ENCODE measurements around the gene PKP2. TPM values are rescaled to one million over a fixed set of nuclear protein-coding genes. Genes with fewer than 3 reads are reported as not detected.
"Not testable (repeated sequence)": the region's sequence is repeated elsewhere in the genome, so short reads cannot be mapped to it uniquely, and the experiment has no call there.

Gene PKP2
- total RNA-seq, 1 experiment from 2014 or later, result 7.4 TPM

DNA sequence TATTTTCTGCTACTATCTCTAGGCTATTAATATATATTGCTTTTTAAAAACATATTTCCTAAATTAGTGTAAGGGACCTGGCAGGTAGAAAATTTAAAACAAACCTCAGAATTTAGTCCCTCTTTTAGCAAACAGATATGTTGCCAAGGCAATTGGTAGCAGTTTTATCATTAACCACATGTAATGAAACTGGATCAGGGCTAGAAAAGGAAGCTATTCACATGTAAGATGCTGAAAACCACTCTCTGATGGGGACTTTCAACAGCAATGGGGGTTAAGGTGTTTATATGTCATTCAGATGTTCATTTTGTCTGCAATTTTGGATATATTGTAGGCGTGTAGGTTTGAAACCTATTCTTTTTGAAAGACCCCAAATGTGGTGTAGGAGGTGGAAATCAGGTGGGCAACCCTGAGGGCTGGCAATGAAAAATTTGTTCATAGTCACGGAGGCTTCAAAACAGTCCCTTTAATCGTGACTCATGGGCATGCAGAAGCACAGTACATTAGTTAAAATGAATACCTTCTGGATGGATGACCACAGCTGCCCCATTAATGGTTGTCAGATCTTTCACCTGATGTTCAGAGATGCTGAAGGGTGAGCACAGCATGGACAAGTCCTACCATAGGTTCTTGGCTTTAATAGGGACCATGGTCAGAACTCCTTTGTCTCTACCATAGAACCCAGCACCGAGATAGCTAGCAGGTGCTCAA lies 5.9 kb upstream of the PKP2 start:
- DNase-seq, result no peak
- no peaks in the 10 kb centered on the region for H3K36me3 ChIP-seq
- H3K27me3 ChIP-seq, result no peaks in the 10 kb centered on the region
- no peaks in the 10 kb centered on the region for H3K9me3 ChIP-seq
- no peak overlapping the region for H3K4me3 ChIP-seq

DNA sequence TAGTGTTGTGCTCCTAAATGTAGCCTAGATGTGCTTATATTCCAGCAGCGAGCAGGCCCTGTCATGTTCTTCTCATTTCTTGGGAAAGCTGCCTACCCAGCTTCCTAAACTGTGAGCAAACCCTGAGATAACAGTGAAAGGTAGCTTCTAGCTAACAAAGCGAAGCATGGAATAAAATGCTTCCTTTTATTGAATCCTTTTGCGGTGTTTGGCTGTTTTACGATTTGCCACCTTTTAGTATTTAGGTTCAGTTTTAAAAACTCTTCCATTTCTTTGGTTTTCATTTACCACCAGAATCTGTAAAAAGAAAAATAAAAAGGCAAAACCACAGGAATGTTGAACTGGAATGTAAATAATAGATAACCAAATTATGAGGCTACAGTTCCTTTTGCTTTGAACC lies 5.0 kb upstream of the PKP2 start:
- DNase-seq, result peak; percentile 29
- H3K9me3 ChIP-seq, result no peaks in the 10 kb centered on the region
- no peak overlapping the region for H3K4me3 ChIP-seq
- H3K36me3 ChIP-seq, result no peaks in the 10 kb centered on the region
- no peaks in the 10 kb centered on the region for H3K27me3 ChIP-seq

GRCh38 chr12:32897687-32898573 lies 1.4 kb upstream of the PKP2 start:
- DNase-seq, result no peak
- Histone ChIP-seq H3K27me3 (peaks cover 6% of the 10 kb centered on the region), H3K9me3 (no peaks in the 10 kb centered on the region), H3K36me3 (no peaks in the 10 kb centered on the region), H3K4me3 (no peak overlapping the region)

GRCh38 chr12:32897281-32897610 lies 669 bp upstream of the PKP2 start:
- no peak for DNase-seq
- H3K4me3 ChIP-seq, result peak overlapping the region; percentile 58
- no peaks in the 10 kb centered on the region for H3K36me3 ChIP-seq

GRCh38 chr12:32895688-32896431 lies 717 bp downstream of the PKP2 start:
- peak overlapping the region; percentile 58 for H3K4me3 ChIP-seq
- DNase-seq, result no peak
- H3K9me3 ChIP-seq, result no peaks in the 10 kb centered on the region
- H3K27me3 ChIP-seq, result peaks cover 6% of the 10 kb centered on the region
- no peaks in the 10 kb centered on the region for H3K36me3 ChIP-seq

More at GRCh38 chr12:32897281-32897610, 669 bp upstream of the PKP2 start:
- Histone ChIP-seq H3K27me3 (peaks cover 6% of the 10 kb centered on the region), H3K9me3 (no peaks in the 10 kb centered on the region)

GRCh38 chr12:32894566-32894965 lies 2.0 kb downstream of the PKP2 start:
- Histone ChIP-seq H3K27me3 (peaks cover 6% of the 10 kb centered on the region), H3K4me3 (no peak overlapping the region), H3K9me3 (no peaks in the 10 kb centered on the region), H3K36me3 (no peaks in the 10 kb centered on the region)
- no peak for DNase-seq

GRCh38 chr12:32893458-32893857 lies 3.1 kb downstream of the PKP2 start:
- DNase-seq, result no peak
- no peaks in the 10 kb centered on the region for H3K9me3 ChIP-seq
- no peak overlapping the region for H3K4me3 ChIP-seq
- H3K36me3 ChIP-seq, result no peaks in the 10 kb centered on the region
- H3K27me3 ChIP-seq, result peaks cover 6% of the 10 kb centered on the region

GRCh38 chr12:32893043-32893442 lies 3.5 kb downstream of the PKP2 start:
- Histone ChIP-seq H3K36me3 (no peaks in the 10 kb centered on the region), H3K27me3 (peaks cover 6% of the 10 kb centered on the region), H3K4me3 (no peak overlapping the region), H3K9me3 (no peaks in the 10 kb centered on the region)
- no peak for DNase-seq

GRCh38 chr12:32892369-32892768 lies 4.2 kb downstream of the PKP2 start:
- not testable (repeated sequence) for H3K4me3 ChIP-seq, H3K9me3 ChIP-seq, DNase-seq, H3K27me3 ChIP-seq, H3K36me3 ChIP-seq

DNA sequence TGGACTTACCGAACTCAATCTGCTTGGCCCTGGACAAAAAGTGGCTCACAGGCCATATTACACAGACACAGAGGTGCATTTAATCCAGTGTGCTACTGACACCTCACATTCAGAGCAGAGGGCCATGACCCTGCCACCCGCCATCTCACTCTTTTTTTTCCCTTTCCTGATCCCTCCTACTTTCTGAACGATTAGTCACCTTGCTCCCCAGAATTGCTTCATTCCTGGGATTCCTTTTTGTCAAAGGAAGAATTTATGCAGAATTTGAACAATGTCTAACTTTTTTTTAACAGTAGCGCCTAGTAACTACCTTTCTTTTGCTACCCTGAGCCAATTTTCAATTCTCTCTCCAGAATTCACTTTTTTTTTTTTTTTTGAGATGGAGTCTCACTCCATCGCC lies 4.6 kb downstream of the PKP2 start:
- DNase-seq, result peak; percentile 29
- Histone ChIP-seq H3K9me3 (no peaks in the 10 kb centered on the region), H3K36me3 (no peaks in the 10 kb centered on the region), H3K27me3 (peaks cover 6% of the 10 kb centered on the region), H3K4me3 (no peak overlapping the region)

DNA sequence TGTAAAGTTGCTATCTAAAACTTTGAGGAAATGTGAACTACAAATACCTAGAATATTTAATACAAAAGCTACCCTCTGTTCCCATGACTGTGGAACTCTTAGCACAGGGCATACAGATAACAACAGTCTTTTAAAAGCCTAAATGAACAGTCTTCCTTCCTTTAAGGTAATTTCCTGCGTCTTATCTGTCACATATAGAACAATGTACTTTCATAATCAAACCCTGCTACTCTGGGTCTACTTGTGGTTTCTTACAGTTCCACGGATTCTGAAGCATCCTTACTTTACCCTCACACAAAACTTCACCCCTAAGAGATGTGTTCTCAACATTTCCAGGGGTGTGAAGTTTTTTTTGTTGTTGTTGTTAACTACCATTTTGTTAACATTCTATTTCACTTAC lies 5.1 kb downstream of the PKP2 start:
- Histone ChIP-seq H3K36me3 (no peaks in the 10 kb centered on the region), H3K4me3 (no peak overlapping the region)
- DNase-seq, result no peak

DNA sequence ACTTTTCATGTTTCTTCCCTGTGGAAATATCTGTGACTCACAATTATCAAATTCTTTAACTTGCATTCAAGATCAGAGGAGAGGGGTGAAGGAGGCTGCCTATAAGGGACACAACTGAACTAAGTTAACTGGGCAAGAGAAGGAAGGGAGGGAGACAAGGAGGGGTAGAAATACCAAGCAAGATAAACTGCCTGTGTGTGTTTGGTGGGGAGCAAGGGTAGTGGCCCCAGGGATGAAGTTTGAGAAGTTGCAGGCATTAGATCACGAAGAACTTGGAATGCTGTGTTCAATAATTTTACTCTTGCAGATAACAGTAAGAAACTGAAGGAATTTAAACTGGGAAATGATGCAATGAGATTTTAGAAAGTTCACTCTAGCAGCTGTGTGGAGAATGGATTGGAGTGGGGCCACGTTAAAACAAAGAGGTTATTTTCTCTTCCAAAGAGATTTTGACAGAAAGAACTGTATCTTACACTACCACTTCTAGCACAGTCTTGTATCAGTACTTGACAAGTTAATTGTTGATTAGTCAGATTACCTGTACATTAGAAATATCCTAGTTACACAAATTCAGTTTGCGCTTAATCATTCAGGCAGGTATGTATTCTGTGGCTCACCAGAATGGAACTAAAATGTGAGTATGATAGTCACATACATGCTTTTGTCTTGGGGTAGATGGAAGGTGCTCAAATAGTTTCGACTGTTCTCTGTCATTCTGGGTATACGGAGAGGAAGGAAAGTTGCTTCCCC lies 7.4 kb downstream of the PKP2 start:
- no peak for DNase-seq
- no peak overlapping the region for H3K4me3 ChIP-seq
- no peaks in the 10 kb centered on the region for H3K9me3 ChIP-seq
- H3K27me3 ChIP-seq, result no peaks in the 10 kb centered on the region; the same call in 1 of the 2 replicates
- H3K36me3 ChIP-seq, result no peaks in the 10 kb centered on the region

More for the DNA sequence above, 5.1 kb downstream of the PKP2 start:
- Histone ChIP-seq H3K27me3 (peaks cover 6% of the 10 kb centered on the region), H3K9me3 (no peaks in the 10 kb centered on the region)

GRCh38 chr12:32887058-32887457 lies 9.5 kb downstream of the PKP2 start:
- H3K9me3 ChIP-seq, result no peaks in the 10 kb centered on the region
- no peak for DNase-seq
- H3K36me3 ChIP-seq, result no peaks in the 10 kb centered on the region
- H3K4me3 ChIP-seq, result no peak overlapping the region
- no peaks in the 10 kb centered on the region for H3K27me3 ChIP-seq

GRCh38 chr12:32885831-32886230 lies 10.7 kb downstream of the PKP2 start:
- Histone ChIP-seq H3K4me3 (no peak overlapping the region), H3K36me3 (no peaks in the 10 kb centered on the region), H3K27me3 (no peaks in the 10 kb centered on the region), H3K9me3 (no peaks in the 10 kb centered on the region)
- DNase-seq, result no peak

DNA sequence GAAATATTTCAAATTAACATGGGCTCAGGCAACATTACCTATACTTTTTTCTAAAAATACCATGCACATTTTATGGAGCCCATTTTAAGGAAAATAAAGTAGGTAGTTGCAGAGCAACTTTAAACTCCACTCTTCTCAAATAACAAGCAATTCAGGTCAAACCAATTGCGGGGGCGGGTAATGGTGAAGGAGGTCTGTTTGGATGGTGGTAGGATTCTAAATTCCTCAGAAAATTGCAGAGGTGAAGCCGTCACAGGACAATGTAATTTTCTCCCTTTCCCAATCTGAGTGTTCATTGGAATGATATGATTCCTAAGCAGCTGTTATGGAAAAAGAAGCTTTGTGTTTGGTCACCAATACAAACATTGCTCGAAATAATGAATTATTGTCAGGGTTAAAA lies 11.6 kb downstream of the PKP2 start:
- DNase-seq, result no peak
- Histone ChIP-seq H3K36me3 (no peaks in the 10 kb centered on the region), H3K9me3 (no peaks in the 10 kb centered on the region), H3K27me3 (no peaks in the 10 kb centered on the region), H3K4me3 (no peak overlapping the region)

GRCh38 chr12:32881702-32882101 lies 14.9 kb downstream of the PKP2 start:
- no peaks in the 10 kb centered on the region for H3K27me3 ChIP-seq
- no peaks in the 10 kb centered on the region for H3K9me3 ChIP-seq
- H3K4me3 ChIP-seq, result no peak overlapping the region
- no peaks in the 10 kb centered on the region for H3K36me3 ChIP-seq
- no peak for DNase-seq

- Histone ChIP-seq H3K4me3 (no peak overlapping the region), H3K27me3 (no peaks in the 10 kb centered on the region), H3K9me3 (no peaks in the 10 kb centered on the region)
Observed at GRCh38 chr12:32881107-32881506, 15.5 kb downstream of the PKP2 start.

More at GRCh38 chr12:32881107-32881506, 15.5 kb downstream of the PKP2 start:
- H3K36me3 ChIP-seq, result no peaks in the 10 kb centered on the region
- no peak for DNase-seq

Data from MG63 (cell line).